GM21390 (cell line): ENCODE results near the gene CAPN8.
"Not testable (repeated sequence)": the region's sequence is repeated elsewhere in the genome, so short reads cannot be mapped to it uniquely, and the experiment has no call there.

Experiments
- ATAC-seq: cut with Tn5 transposase; IDR thresholded peaks from one replicate; pipeline ENCODE4 v1.9.1; 2021; ENCODE audit not compliant: unreplicated experiment

The CAPN8 gene

DNA sequence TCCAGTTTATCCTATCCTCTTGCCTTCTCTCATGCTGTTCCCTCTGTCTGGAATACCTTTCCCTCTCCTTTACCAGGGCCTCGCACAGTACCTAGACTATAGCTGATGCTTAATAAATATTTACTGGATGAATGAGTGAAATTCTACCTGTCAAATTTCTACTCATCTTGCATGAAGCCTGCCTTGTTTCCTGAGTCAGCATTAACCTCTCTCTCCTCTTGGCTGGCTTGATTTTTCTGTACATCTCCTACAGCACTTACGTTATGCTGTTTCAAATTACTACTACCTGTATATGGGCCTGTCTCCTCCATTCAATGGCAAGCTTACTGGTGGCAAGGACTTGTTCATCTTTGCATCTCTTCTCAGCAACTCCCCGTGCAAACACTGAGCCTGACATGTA, 130.8 kb downstream of the CAPN8 start:
- ATAC-seq, result no peak

DNA sequence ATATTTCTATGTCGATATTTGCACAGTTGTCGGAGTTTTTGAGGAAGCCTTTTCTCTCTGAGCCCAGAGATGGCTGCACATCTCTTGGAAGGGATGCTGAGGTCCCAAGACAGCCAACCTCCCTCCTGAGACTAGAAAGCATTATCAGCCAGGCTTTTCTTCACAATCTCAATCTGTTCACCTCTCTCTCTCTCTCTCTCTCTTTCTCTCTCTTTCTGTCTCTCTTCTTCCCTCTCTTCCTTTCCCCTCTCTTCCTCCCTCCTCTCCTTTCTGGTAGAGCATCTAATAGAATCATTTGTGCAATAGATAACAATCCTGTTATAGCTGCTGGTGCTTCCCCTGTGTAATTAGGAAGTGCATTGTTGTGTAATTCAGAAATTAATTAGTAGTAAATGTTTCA, 131.8 kb downstream of the CAPN8 start:
- ATAC-seq, result no peak

DNA sequence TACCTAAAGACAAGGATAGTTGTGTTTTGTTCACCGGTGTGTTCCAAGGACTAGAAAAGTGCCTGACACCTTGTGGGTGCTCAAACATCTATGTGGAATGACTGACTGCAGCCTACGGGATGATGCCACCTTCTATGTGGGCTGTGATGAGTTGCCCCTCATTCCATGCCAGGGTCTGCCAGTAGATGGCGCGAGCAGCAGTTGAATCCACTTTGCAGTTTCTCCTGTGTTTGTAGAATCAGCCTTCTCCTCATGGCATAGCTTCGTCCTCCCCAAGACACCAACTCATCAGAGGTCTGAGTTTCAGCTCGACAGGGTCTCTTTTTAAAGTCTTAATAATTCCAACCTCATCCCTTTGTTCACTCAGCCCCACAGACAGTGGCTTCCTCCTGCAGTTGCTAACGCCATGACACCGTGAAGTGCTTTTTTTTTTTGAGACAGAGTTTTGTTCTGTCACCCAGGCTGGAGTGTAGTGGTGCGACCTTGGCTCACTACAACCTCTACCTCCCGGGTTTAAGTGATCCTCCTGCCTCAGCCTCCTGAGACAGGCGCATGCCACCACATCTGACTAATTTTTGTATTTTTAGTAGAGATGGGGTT, 133.7 kb downstream of the CAPN8 start:
- peak; percentile 66 for ATAC-seq

- no peak for ATAC-seq
Observed at GRCh38 chr1:223525957-223526356, 139.5 kb downstream of the CAPN8 start.

- ATAC-seq, result no peak
Observed at GRCh38 chr1:223525546-223525945, 140.0 kb downstream of the CAPN8 start.

GRCh38 chr1:223524930-223525451, 140.5 kb downstream of the CAPN8 start:
- no peak for ATAC-seq

DNA sequence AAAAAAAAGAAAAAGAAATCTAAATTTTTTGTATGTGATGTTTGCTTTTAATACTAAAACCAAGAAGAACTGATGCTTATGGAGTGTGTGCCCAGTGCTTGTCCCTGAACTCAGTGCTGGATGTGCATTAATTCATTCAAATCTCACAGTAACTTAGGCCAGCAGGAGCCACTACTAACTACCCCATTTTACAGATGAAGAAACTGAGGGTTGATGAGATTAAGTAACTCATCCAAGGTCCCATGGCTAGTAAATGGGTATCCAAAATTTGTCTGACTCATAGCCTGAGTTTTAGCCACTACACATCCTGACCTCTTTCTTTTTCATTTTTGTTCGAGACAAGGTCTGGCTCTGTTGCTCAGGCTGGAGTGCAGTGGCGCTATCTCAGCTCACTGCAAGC, 144.4 kb downstream of the CAPN8 start:
- ATAC-seq, result no peak

GRCh38 chr1:223520200-223520599, 145.3 kb downstream of the CAPN8 start:
- ATAC-seq, result no peak

GRCh38 chr1:223519116-223519515, 146.4 kb downstream of the CAPN8 start:
- no peak for ATAC-seq

DNA sequence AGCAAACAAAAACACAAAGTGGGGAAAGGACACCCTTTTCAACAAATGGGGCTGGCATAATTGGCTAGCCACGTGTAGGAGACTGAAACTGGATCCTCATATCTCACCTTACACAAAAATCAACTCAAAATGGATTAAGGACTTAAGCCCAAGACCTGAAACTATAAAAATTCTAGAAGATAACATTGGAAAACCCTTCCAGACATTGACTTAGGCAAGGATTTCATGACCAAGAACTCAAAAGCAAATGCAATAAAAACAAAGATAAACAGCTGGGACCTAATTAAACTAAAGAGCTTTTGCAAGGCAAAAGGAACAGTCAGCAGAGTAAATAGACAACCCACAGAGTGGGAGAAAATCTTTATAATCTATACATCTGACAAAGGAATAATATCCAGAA, 146.9 kb downstream of the CAPN8 start:
- not testable (repeated sequence) for ATAC-seq

- ATAC-seq, result no peak
Observed at GRCh38 chr1:223515926-223516325, 149.6 kb downstream of the CAPN8 start.

DNA sequence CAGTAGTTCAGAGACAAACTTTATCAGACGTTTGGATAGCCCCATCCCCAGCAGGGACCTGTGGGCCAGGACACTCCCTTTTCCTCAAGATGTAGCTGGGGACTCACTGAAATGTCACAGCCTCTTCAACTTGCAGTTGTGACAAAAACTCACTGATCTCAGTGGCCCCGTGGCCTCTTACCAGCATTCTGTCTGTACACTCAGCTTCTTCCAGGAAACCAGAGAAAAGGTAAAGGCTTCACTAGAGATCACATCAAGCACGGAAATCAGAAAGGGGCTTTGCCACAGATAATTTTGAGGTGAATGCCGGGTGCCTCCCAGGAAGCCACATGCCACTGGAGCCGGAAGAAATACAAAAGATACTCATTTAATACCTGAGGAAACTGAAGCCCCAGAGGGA, 150.1 kb downstream of the CAPN8 start:
- no peak for ATAC-seq

DNA sequence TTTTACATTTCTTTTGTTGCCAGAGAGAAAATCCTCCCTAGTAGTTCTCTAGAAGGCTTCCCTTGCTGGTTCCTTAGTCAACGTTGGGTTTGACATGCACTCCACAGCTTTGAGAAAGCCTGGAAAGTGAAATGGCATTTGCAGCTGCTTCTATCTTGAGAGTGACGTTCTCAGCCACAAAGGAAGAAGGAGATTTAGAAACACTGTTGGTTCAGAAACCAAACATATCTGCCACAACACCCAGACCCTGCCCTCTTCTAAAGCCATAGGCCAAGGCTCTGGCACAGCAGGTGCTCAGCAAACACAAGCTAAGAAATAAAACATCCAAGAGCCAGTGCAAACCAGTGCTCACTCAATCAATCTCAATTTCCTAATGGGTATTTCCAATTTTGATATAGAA, 150.9 kb downstream of the CAPN8 start:
- ATAC-seq, result no peak

DNA sequence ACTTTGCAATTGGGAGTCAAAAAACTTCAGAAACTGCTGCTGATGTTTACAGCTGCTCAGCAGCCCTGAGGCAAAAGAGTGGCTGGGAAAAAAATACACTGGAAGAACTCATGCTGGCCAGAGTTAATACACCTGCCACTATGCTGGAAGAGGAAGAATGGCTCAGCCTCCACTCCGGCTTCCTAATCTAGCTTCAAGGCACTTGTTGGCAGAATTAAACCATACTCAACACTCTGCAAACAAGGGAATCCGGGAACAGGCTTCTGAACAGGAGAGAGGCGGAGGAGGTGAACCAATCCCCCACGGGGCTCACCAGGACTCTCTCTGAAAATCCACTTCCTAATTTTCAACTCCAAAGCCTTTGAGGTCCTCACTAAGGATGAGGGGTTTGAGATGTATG, 152.2 kb downstream of the CAPN8 start:
- no peak for ATAC-seq

- no peak for ATAC-seq
Observed at GRCh38 chr1:223512057-223512456, 153.4 kb downstream of the CAPN8 start.

DNA sequence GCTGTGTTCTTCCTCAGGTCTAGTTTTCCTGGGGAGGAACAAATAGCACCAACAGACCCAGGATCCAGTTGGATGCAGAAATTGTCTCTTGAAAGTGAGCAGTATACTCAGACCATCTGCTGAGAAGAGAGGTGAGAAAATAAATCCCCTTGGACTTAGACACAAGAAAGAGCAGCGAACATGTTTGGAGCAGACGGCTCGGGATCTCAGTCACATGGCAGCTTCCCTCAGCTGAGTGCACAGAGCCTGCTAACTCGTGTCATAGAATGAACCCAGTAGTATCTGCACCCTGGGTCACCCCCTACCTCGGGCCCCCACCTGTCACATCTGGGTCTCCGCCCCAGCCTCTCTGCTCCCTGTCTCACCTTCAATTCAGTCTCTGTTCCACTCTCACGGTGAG, 156.7 kb downstream of the CAPN8 start:
- no peak for ATAC-seq

DNA sequence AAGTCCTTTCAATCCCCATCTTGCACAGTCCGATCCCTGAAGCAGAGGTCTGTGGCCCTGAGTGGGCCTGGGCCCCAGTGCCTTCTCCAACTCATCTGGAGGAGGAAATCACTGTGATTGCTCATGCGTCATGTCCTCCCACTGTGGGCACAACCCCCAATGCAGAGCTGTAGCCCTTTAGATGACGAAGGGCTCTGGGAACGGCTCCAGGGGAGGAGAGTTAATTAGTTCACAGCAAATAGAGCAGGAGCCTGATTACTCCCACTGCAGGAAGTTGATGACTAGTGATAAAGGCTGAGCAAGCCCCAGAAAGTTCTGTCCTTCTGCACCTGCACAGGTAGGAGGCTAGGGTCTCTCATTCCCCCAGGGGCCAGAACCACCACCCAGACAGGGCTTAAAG, 160.8 kb downstream of the CAPN8 start:
- ATAC-seq, result no peak

GRCh38 chr1:223503348-223503747, 162.2 kb downstream of the CAPN8 start:
- no peak for ATAC-seq

- ATAC-seq, result no peak
Observed at GRCh38 chr1:223500560-223501425, 164.7 kb downstream of the CAPN8 start.

DNA sequence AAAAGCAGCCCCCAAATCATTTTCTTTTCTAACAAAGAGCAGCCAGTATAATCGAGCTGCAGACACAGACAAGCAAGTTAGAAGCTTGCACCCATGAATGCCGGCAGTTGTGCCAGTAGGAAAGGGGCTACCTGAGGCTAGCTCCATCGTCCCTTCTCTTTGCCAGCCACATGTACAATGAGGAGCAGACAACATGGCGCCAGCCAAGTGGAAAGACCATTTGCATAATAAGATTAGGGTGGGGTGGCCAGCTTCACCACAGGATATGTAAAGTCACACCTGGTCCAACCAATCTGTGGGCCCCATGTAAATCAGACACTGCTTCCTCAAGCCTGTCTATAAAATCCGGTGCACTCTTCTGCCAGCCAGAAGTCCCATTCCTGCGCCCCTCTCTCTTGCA, 168.6 kb downstream of the CAPN8 start:
- no peak for ATAC-seq

DNA sequence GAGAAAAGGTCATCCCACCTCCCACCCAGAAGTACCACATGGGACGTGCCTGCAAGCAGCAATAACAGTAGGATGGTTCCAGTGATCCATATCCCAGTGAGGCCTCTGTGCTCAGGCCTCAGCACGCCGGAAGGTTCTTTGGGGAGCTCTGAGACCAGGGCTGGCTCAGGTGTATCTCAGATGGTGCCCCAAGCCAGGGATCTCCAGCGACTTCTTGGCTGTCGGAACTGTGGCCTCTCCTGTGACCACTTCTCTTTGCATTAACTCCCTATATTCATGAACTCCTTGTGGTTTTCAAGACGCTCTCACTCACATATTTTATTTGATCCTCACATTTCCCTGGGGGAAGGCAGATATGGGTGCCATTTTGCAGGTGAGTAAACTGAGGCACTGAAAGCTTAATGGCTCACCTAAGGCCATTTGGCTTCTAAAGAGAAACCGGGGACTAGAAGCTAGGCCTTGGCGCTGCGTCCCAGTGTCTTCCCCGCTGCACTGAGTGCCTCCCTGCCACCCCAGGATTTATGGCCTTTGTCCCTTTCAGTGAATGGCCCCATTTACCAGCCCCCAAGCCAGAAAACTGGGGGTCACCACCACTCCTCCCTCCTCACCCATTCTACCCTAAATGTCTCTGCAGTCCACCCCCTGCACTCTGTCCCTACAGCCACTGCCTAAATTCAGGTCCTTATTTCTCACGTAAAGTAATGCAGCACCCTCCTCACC, 170.4 kb downstream of the CAPN8 start:
- ATAC-seq, result no peak

DNA sequence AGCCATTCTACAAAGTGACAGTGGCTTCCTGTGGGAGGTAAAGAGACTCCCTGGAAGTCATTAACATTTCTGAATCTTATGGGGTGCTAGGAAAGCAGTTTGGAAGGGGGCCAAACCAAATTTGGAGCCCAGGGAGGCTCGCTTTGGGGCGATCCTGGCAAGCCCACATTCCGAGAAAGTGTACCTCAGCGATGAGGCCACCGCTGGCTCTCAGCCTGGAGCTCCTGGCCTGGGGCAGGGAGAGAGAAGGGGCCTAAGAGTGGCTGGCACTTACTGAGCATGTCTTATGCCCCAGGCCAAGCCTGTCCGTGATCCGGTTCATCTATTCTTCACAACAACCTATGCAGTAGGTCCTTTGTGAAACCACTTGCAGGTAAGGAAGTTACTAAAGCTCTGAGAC, 173.5 kb downstream of the CAPN8 start:
- ATAC-seq, result no peak
